AG09309 (cell line): Measurements from ENCODE around the gene THSD8.
A peak's percentile ranks its signal among the peaks of the same experiment; 100 is the strongest.

Source experiments
- DNase-seq: peaks from one replicate; pipeline ENCODE4 v3.0.0-alpha.2; 2010; ENCODE audit warnings: low read depth
- H3K4me3 ChIP-seq: 2 replicates; pipeline ENCODE4 v1.5.1; 2011; ENCODE audit warnings: mild to moderate bottlenecking, low read depth, low read length, moderate library complexity; ENCODE audit not compliant: control insufficient read depth
- CTCF ChIP-seq: IDR thresholded peaks from 2 replicates; pipeline ENCODE4 v1.5.1; 2011; ENCODE audit warnings: mild to moderate bottlenecking, low read depth, low read length, inconsistent platforms; ENCODE audit not compliant: insufficient read depth, control insufficient read depth; ENCODE audit errors: missing control alignments

Gene THSD8

GRCh38 chr19:12789098-12789903 is 12.6 kb upstream of the THSD8 start:
- peak overlapping the region; percentile 94 for H3K4me3 ChIP-seq
- DNase-seq = no peak
- TF ChIP-seq CTCF = no peak

GRCh38 chr19:12789904-12790619 is 11.8 kb upstream of the THSD8 start:
- H3K4me3 ChIP-seq = peak overlapping the region; percentile 94
- no peak for TF ChIP-seq CTCF
- peak; percentile 90 for DNase-seq

- DNase-seq = no peak
- TF ChIP-seq CTCF = no peak
These were observed 11.1 kb upstream of the THSD8 start for GRCh38 chr19:12790628-12791344.

GRCh38 chr19:12791345-12792050 is 10.4 kb upstream of the THSD8 start, which contains the start of gene JUNB:
JUNB (plus strand) TSS chr19:12791486; CDS start chr19:12791772, 286 bp downstream.
- TF ChIP-seq CTCF = no peak
- peak; percentile 90 for DNase-seq
- H3K4me3 ChIP-seq = peak within 1 kb of the TSS; percentile 94

More at GRCh38 chr19:12790628-12791344, 11.1 kb upstream of the THSD8 start:
- H3K4me3 ChIP-seq = peak overlapping the region; percentile 94

GRCh38 chr19:12792051-12792852 is 9.6 kb upstream of the THSD8 start:
- peak overlapping the region; percentile 94 for H3K4me3 ChIP-seq
- DNase-seq = no peak
- no peak for TF ChIP-seq CTCF
